GM21526 (cell line): ENCODE results near the gene CCDC192.
A peak's percentile ranks its signal among the peaks of the same experiment; 100 is the strongest.
"Not testable (repeated sequence)": the region's sequence is repeated elsewhere in the genome, so short reads cannot be mapped to it uniquely, and the experiment has no call there.

Experiments
- ATAC-seq: cut with Tn5 transposase; IDR thresholded peaks from one replicate; pipeline ENCODE4 v1.9.1; 2021; ENCODE audit warnings: moderate library complexity; ENCODE audit not compliant: unreplicated experiment, low FRiP score

CCDC192 gene

GRCh38 chr5:127839496-127840197, 136.5 kb downstream of the CCDC192 start:
- ATAC-seq = peak; percentile 20

DNA sequence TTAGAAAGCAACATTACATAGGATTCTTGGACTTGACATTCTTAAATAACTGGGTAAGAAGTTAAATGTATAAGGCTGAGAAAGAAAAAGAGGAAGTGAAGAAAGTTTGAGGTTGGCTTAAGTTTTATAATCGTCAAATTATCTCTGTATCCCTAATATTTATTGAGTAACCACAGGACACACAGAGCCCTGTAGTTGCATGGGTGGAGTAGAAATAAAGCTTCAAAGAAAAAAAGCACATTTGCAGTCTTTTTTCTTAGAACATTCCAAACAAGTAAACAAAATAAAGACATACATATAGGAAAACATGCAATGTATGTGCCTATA, 137.0 kb downstream of the CCDC192 start:
- peak; percentile 72 for ATAC-seq

GRCh38 chr5:127840809-127841208, 137.6 kb downstream of the CCDC192 start:
- ATAC-seq = no peak

- ATAC-seq = no peak
Observed at GRCh38 chr5:127844581-127845021, 141.4 kb downstream of the CCDC192 start.

DNA sequence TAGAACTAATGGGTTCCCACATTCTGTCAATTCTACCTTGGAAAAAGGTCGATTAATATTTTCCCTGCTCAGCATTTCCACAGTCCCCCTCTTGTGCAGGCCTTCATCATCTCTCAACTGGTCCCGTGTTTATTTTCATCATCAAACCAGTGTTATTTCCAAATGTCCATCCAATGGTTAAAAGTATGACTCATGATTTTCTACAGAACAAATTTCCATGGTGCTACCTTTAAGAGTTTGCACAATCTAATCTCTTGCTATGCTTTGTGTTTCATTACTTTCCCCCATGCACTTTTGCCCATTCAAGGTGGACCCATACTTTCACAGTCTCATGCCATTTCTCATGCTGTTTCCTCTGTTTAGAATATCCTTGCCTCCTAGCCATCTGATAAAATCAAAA, 143.7 kb downstream of the CCDC192 start:
- ATAC-seq = no peak

DNA sequence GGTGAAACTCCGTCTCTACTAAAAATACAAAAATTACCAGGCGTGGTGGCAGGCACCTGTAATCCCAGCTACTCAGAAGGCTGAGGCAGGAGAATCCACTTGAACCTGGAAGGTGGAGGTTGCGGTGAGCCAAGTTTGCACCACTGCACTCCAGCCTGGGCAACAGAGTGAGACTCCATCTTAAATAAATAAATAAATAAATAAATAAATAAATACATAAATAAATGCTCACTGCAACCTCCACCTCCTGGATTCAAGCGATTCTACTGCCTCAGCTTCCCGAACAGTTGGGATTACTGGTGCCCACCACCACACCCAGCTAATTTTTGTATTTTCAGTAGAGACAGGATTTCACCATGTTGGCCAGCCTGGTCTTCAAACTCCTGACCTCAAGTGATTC, 144.4 kb downstream of the CCDC192 start:
- ATAC-seq = not testable (repeated sequence)

- ATAC-seq = no peak
Observed at GRCh38 chr5:127848098-127848497, 144.9 kb downstream of the CCDC192 start.

GRCh38 chr5:127849408-127849807, 146.2 kb downstream of the CCDC192 start:
- no peak for ATAC-seq

DNA sequence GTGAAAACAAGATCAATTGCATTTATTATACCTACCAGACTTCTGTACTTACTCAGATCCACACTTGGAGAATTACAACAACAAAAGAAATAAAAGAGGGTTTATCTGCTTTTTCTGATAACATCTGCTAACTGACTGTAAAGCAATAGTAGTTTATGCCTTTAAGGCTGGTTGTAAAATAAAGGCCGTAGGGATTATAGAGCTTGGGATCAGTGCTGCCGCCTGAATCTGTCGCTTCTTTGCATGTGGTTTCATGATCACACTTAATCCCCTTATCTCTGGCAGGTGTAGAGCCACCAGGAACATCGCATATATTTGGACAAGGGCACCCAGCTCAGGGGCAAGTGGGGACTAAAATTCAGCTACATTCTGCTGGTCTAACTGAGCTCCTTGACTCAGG, 146.7 kb downstream of the CCDC192 start:
- no peak for ATAC-seq

GRCh38 chr5:127851964-127852363, 148.8 kb downstream of the CCDC192 start:
- ATAC-seq = no peak

DNA sequence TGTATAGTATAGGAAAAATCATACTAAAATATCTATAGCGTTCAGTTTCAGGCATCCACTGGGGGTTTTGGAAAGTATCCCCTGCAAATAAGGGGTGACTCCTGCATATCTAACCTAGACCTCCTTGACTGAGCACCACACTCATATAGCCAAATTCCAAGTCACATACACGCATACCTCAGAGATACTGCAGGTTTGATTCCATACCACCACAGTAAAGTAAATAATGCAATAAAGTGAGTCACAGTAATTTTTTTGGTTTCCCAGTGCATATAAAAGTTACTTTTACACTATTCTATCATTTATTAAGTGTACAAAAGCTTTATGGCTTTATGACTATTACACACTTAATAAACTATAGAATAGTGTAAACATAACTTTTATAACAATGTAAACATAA, 151.3 kb downstream of the CCDC192 start:
- no peak for ATAC-seq

- ATAC-seq = no peak
Observed at GRCh38 chr5:127856292-127856691, 153.1 kb downstream of the CCDC192 start.

- ATAC-seq = no peak
Observed at GRCh38 chr5:127858116-127858784, 155.1 kb downstream of the CCDC192 start.

DNA sequence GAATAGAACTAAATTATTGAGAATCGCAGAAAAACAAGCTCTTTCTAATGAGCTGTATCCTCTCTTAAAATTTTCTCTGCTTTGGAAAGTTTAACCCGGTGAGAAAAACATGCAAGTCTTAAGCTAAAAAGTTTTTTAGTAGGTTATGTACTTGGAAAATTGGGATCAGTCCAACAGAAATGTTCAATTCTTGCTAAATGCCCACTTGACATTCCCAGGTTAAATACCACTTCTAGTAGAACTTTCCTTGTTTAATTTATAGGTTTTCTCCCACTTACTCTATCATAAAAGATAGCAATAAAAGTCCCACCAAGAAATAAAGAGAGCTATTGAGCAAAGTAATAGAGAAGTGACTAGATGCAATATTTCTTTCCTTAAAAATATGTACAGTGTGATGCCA, 157.1 kb downstream of the CCDC192 start:
- no peak for ATAC-seq

GRCh38 chr5:127863161-127863560, 160.0 kb downstream of the CCDC192 start:
- no peak for ATAC-seq

GRCh38 chr5:127863610-127864395, 160.6 kb downstream of the CCDC192 start:
- ATAC-seq = no peak

DNA sequence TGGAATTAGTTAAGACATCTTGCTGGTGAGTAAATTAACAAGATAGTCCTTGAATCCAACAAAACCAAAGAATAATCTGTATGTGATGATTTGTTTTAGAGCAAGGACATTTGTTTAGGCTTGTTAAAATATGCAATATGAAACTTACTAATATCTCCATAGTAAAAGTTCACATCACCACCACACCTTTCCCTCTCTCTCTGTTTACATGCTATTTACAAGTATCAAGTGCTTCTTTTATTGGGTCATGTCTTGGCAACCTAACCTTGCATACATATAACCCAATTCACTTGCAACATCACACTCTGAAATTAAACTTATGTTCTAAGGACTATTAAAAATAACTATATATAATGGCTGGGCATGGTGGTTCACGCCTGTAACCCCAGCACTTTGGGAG, 161.3 kb downstream of the CCDC192 start:
- ATAC-seq = no peak

DNA sequence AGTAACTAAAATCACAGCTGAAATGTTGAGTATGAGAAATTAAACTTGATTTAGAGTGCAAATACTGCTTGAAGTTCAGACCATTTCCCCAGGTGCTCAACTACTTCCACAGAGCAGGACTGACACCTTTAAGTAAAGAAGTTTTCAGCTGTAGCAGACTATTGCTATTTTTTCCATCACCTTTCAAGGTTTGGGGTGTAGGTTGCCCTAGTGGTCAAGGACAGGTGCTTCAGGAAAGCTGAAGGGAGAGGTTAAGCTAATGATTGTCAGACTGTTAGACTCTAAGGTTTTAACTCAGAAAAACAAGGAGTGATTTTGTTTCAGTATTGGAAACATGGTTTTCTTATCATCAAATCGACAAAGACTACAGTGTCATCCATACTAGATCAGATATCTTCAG, 162.1 kb downstream of the CCDC192 start:
- no peak for ATAC-seq

- no peak for ATAC-seq
Observed at GRCh38 chr5:127867022-127867783, 164.0 kb downstream of the CCDC192 start.

GRCh38 chr5:127870914-127871313, 167.7 kb downstream of the CCDC192 start:
- ATAC-seq = no peak
